Hepatocyte (in vitro differentiated cells): ENCODE measurements around the gene TMEM98.
"Not testable (repeated sequence)": the region's sequence is repeated elsewhere in the genome, so short reads cannot be mapped to it uniquely, and the experiment has no call there.

Experiments
- EZH2 ChIP-seq: fragments of 200-600 bp; sonication (generic); IDR thresholded peaks from 2 replicates; pipeline ENCODE4 v1.6.1; 2016; ENCODE audit warnings: antibody characterized with exemption, mild to moderate bottlenecking, borderline replicate concordance
- EZH2phosphoT487 ChIP-seq: fragments of 200-600 bp; sonication (generic); IDR thresholded peaks from one replicate; pipeline ENCODE4 v1.6.1; 2018; ENCODE audit warnings: antibody characterized with exemption, mild to moderate bottlenecking, low read depth, moderate library complexity; ENCODE audit not compliant: unreplicated experiment, severe bottlenecking
- TF ChIP-seq, protein P1 (sequence below): fragments of 200-600 bp; sonication (generic); IDR thresholded peaks from 2 replicates; pipeline ENCODE4 v1.5.1; 2016; ENCODE audit warnings: antibody characterized with exemption, mild to moderate bottlenecking; ENCODE audit not compliant: poor library complexity

DNA sequence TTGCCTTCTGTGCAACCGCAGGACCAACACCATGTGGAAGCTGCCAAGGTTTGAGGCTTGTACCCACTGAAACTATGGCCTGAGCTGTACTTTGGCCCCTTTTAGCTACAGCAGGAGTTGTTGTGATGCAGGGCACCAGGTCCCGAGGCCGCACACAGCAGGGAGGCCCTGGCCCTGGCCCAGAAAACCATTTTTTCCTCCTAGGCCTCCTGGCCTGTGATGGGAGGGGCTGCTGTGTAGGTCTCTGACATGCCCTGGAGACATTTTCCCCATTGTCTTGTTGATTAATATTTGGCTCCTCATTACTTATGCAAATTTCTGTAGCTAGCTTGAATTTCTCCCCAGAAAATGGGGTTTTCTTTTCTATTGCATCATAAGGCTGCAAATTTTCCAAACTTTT is 53.7 kb downstream of the TMEM98 start:
- TF ChIP-seq, protein P1, sequence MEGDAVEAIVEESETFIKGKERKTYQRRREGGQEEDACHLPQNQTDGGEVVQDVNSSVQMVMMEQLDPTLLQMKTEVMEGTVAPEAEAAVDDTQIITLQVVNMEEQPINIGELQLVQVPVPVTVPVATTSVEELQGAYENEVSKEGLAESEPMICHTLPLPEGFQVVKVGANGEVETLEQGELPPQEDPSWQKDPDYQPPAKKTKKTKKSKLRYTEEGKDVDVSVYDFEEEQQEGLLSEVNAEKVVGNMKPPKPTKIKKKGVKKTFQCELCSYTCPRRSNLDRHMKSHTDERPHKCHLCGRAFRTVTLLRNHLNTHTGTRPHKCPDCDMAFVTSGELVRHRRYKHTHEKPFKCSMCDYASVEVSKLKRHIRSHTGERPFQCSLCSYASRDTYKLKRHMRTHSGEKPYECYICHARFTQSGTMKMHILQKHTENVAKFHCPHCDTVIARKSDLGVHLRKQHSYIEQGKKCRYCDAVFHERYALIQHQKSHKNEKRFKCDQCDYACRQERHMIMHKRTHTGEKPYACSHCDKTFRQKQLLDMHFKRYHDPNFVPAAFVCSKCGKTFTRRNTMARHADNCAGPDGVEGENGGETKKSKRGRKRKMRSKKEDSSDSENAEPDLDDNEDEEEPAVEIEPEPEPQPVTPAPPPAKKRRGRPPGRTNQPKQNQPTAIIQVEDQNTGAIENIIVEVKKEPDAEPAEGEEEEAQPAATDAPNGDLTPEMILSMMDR = not testable (repeated sequence)
- not testable (repeated sequence) for TF ChIP-seq EZH2phosphoT487, EZH2
